HG03064 (cell line): ENCODE results near the gene NFKBIA.
"Not testable (repeated sequence)": the region's sequence is repeated elsewhere in the genome, so short reads cannot be mapped to it uniquely, and the experiment has no call there.

Experiments
- ATAC-seq: cut with Tn5 transposase; IDR thresholded peaks from one replicate; pipeline ENCODE4 v1.9.1; 2021; ENCODE audit warnings: low read depth; ENCODE audit not compliant: unreplicated experiment

NFKBIA gene

GRCh38 chr14:35404449-35405303, at the start of gene NFKBIA:
TSS of gene NFKBIA (minus strand) at chr14:35404749. CDS start at chr14:35404644, 105 bp downstream.
- peak; percentile 59 for ATAC-seq

- ATAC-seq: no peak
Observed at GRCh38 chr14:35446450-35446849, 41.9 kb upstream of the NFKBIA start.

DNA sequence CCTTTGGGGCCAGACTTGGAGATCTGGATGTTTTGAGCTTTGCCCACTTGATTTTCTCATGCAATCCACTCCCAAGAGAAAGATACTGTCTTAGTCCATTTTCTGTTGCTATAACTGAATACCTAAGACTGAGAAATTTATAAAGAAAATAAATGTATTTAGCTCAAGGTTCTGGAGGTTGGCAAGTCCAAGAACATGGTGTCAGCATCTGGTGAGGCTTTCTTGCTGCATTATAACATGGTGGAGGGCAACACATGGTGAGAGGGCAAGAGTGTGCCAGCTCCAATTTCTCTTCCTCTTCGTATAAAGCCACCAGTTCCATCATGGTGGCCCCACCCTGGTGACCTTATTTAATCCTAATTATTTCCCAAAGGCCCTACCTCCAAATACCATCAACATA, 39.6 kb upstream of the NFKBIA start:
- no peak for ATAC-seq

GRCh38 chr14:35441160-35441559, 36.6 kb upstream of the NFKBIA start:
- no peak for ATAC-seq

GRCh38 chr14:35438910-35439713, 34.6 kb upstream of the NFKBIA start:
- peak; percentile 75 for ATAC-seq

DNA sequence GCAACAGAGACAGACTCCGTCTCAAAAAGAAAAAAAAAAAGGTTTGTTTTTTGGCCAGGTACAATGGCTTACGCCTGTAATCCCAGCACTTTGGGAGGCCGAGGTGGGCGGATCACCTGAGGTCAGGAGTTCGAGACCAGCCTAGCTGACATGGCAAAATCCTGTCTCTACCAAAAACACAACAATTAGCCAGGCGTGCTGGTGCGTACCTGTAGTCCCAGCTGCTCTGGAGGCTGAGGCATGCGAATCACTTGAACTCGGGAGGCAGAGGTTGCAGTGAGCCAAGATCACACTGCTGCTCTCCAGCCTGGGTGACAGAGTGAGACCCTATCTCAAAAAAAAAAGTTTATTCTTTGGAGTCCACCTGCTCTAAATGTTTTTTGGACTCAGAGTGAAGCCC, 33.9 kb upstream of the NFKBIA start:
- not testable (repeated sequence) for ATAC-seq

DNA sequence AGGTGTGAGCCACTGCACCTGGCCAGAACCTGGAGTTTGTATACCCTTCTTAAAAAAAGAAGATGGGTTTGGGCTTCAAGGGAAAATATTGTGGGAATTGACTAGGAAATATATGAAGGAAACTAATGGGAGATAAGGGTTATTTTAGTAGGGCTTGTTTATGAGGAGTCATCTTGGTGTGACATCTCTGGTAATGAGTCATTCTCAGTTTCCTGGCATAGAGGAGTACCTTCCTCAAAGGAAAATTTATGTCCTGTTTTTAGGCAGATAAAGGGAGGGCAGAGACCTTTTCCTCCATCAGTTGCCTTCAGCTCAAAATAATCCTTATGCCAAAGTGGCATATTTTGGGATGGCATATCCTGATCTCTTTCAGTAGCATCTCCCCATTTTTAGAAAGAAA, 30.6 kb upstream of the NFKBIA start:
- no peak for ATAC-seq

- ATAC-seq: no peak
Observed at GRCh38 chr14:35433826-35434225, 29.3 kb upstream of the NFKBIA start.

GRCh38 chr14:35430459-35431199, 26.1 kb upstream of the NFKBIA start:
- no peak for ATAC-seq

- no peak for ATAC-seq
Observed at GRCh38 chr14:35429951-35430350, 25.4 kb upstream of the NFKBIA start.

- no peak for ATAC-seq
Observed at GRCh38 chr14:35425850-35426249, 21.3 kb upstream of the NFKBIA start.

- ATAC-seq: no peak
Observed at GRCh38 chr14:35423621-35424020, 19.1 kb upstream of the NFKBIA start.

DNA sequence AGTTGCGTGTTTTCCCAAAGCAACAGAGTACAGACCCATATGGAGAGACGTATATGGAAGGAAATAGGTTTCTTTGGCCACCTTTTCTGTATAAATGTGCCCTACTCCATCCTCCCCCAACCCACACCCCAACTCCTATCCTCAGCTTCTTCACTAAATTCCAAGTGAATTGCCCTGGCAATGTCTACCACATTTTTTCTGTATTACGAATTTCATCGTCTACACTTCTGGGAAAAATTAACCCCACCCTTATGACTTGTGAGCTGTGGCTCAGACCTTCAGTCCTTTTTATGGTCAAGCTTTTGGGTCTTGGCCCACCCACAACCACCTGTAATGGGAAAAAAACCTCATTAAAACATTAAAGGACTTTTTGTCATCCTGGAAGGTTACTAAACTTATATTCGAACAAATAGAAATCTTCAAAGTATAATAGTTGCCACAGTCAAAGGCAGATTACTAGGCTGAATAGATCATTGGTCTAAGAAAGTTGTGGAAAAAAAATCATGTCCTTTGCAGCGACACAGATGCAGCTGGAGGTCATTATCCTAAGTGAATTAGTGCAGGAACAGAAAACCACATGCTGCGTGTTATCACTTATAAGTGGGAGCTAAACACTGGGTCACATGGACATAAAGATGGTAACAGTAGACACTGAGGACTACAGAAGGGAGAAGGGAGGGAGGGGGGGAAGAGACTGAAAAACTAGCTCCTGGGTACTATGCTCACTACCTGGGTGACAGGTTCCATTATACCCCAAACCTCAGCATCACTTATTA, 15.7 kb upstream of the NFKBIA start:
- ATAC-seq: no peak

DNA sequence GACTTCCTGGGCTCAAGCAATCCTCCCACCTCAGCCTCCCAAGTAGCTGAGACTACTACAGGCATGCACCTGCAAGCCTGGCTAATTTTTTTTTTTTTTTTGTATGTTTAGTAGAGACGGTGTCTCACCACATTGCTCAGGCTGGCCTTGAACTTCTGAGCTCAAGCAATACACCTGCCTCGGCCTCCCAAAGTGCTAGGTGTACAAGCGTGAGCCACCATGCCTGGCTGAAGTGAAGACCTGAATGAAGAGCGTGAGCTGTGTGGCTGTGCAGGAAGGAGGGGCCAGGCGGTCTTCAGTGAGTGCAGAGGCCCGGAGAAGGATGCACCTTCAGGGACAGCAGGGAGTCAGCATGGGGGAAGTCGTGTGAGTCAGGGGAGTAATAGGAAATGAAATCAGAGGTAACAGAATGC, 14.9 kb upstream of the NFKBIA start:
- ATAC-seq: no peak

- ATAC-seq: no peak
Observed at GRCh38 chr14:35418093-35418492, 13.5 kb upstream of the NFKBIA start.

- ATAC-seq: peak; percentile 46
Observed at GRCh38 chr14:35416108-35416750, 11.7 kb upstream of the NFKBIA start.

DNA sequence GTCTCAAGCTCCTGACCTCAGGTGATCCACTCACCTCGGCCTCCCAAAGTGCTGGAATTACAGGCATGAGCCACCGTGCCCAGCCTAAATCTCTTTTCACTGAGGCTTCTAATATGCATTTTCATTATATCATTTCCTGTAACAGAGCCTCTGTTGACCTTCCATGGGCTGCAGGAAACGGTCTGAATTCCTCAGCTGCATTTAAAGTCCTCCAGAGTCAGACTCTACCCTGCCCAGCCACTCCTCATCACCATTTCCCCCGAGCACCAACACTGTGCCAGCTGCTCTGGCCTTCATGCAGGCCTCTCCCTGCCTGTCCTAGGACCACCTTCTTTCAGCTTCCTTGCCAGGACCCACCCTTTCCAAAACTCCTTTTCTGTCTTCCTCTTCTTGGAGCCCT, 9.8 kb upstream of the NFKBIA start:
- ATAC-seq: no peak

DNA sequence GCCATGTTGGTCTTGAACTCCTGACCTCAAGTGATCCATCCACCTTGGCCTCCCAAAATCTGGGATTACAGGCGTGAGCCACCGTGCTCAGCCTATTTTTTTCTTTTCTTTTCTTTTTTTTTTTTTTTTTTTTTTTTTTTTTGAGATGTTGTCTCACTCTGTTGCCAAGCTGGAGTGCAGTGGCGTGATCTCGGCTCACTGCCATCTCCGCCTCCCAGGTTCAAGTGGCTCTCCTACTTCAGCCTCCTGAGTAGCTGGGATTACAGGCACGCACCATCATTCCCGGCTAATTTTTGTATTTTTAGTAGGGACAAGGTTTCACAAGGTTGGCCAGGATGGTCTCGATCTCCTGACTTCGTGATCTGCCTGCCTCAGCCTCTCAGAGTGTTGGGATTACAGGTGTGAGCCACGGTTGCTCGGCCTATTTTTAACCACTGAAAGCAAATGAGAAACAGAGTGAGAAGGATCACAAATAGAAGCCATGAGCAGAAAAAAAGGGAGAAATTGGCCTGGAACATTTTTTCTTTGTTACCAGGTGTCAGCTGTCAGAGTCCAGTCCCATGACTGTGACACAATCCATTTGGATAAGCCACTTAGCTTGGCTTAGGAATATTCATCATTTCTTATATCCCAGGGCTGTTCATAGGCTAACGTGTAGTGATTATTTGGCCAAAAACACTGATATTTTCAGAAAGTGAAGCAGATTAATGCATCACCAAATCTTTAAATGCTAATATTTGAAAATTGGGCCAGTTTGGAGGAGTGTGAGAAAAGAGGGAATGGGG, 7.9 kb upstream of the NFKBIA start:
- ATAC-seq: no peak

DNA sequence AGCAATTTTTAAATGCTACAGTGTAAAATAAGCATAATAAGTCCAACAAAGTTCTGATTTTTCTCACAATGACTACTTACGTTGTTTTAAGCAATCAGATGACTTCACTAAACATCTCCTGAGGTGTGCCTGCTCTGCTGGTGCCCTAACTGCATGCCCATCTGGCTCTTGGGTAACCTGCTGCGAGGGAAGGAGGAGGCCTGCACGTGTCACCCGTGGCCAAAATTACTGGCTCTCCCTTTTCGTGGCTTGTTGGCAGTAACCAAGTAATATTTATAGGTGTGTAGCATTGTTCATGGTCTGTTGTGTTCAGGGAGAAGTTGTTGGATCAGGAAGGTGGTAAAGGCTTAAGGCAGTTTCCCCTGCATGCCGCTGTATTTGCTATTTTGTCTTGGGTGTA, 6.3 kb upstream of the NFKBIA start:
- no peak for ATAC-seq
